Measurements from ENCODE around the gene NDUFA13. TPM values are rescaled to one million over a fixed set of nuclear protein-coding genes. Genes with fewer than 3 reads are reported as not detected.

The NDUFA13 gene
- total RNA-seq, 1 donor from 2014 or later, result 278 TPM

DNA sequence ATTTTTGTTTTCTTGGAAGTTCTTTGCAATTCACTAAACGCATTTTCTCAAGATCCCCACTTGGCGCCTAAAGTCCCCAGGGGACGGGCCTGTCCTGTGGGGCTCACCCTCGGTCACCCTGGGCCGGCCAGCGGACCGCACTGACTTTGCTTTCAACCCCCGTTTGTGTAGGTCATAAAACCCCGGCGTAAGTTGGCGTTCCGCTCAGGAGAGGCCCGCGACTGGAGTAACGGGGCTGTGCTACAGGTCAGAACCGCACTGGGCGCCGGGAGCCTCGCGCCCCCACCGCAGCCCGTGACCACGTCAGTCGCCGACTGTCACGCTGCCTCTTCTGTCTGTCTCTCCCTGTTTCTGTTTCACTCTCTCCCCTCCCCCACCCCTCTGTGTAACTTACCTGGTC, 14.2 kb upstream of the NDUFA13 start:
- DNase-seq (ENCODE audit: low spot score), result no peak
- TF ChIP-seq, protein P1, sequence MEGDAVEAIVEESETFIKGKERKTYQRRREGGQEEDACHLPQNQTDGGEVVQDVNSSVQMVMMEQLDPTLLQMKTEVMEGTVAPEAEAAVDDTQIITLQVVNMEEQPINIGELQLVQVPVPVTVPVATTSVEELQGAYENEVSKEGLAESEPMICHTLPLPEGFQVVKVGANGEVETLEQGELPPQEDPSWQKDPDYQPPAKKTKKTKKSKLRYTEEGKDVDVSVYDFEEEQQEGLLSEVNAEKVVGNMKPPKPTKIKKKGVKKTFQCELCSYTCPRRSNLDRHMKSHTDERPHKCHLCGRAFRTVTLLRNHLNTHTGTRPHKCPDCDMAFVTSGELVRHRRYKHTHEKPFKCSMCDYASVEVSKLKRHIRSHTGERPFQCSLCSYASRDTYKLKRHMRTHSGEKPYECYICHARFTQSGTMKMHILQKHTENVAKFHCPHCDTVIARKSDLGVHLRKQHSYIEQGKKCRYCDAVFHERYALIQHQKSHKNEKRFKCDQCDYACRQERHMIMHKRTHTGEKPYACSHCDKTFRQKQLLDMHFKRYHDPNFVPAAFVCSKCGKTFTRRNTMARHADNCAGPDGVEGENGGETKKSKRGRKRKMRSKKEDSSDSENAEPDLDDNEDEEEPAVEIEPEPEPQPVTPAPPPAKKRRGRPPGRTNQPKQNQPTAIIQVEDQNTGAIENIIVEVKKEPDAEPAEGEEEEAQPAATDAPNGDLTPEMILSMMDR (IDR thresholded peaks at IDR 0.05; ENCODE audit: unreplicated experiment), result no peak
- Mint-ChIP-seq H3K36me3 (ENCODE audit: low read depth, unreplicated experiment) (peaks cover 36% of the 10 kb centered on the region), H3K27me3 (ENCODE audit: unreplicated experiment) (peaks cover 22% of the 10 kb centered on the region), H3K9me3 (ENCODE audit: unreplicated experiment) (no peaks in the 10 kb centered on the region), H3K4me1 (ENCODE audit: unreplicated experiment) (no peaks in the 10 kb centered on the region), H3K4me3 (ENCODE audit: unreplicated experiment) (no peak overlapping the region), H3K27ac (ENCODE audit: unreplicated experiment) (no peak overlapping the region)

DNA sequence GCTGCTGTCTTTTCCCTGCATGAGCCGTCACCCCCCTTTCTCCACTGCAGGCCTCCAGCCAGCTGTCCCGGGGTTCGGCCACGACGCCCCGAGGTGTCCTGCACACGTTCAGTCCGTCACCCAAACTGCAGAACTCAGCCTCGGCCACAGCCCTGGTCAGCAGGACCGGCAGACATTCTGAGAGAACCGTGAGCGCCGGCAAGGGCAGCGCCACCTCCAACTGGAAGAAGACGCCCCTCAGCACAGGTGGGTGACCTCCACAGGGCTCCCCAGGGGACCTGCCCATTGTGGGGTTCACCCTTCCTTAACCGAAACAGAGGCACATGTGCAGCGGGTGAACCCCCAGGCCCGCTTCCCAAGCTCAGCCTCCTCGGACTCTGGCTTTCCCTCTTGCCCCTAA, 13.7 kb upstream of the NDUFA13 start:
- Mint-ChIP-seq H3K36me3 (ENCODE audit: low read depth, unreplicated experiment) (peaks cover 36% of the 10 kb centered on the region), H3K9me3 (ENCODE audit: unreplicated experiment) (no peaks in the 10 kb centered on the region), H3K27ac (ENCODE audit: unreplicated experiment) (no peak overlapping the region), H3K4me1 (ENCODE audit: unreplicated experiment) (no peaks in the 10 kb centered on the region), H3K4me3 (ENCODE audit: unreplicated experiment) (no peak overlapping the region), H3K27me3 (ENCODE audit: unreplicated experiment) (peaks cover 23% of the 10 kb centered on the region)
- no peak for DNase-seq (ENCODE audit: low spot score)
- TF ChIP-seq, protein P1 (IDR thresholded peaks at IDR 0.05; ENCODE audit: unreplicated experiment), result no peak

DNA sequence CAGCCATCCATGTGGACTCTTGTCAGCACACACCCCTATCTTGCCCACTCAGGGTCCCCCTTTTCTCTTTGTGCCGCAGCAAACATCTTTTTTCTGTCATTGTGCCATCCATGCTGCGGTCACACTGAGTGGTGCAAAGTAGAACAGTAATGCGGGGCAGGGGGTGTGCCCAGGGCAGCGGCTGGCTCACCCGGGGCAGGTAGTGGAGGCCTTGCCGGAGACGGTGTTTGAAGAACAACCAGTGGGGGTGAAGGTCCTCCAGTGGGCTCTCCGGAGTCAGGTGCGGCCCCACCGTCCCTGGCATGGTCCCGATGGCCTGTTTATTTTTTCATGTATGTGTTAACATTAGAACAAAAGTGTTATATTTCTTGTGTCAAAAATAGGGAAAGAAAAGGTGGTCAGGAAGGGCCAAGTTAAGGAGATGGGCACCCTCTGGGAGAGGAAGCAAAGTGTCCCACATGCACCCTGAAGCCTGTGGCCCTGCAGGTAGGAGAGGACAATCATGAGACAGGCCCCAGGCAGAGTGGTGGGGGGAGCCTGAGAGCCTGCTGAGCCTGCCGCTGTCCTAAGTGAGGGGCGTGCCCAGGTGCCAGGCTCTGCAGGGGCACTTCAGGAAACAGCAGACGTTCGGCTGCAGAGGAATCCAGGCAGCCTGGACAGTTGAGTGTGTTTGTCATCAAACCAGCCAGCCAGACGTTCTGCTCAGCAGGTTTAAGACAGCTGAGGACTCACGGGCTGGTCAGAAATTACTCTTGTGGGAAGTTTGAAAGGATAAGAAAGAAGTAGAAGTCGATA, 13.0 kb upstream of the NDUFA13 start:
- Mint-ChIP-seq H3K4me3 (ENCODE audit: unreplicated experiment) (no peak overlapping the region), H3K27me3 (ENCODE audit: unreplicated experiment) (peaks cover 20% of the 10 kb centered on the region), H3K36me3 (ENCODE audit: low read depth, unreplicated experiment) (peaks cover 37% of the 10 kb centered on the region), H3K27ac (ENCODE audit: unreplicated experiment) (peak overlapping the region; percentile 44), H3K4me1 (ENCODE audit: unreplicated experiment) (no peaks in the 10 kb centered on the region), H3K9me3 (ENCODE audit: unreplicated experiment) (no peaks in the 10 kb centered on the region)
- DNase-seq (ENCODE audit: low spot score), result no peak
- TF ChIP-seq, protein P1 (IDR thresholded peaks at IDR 0.05; ENCODE audit: unreplicated experiment), result no peak

DNA sequence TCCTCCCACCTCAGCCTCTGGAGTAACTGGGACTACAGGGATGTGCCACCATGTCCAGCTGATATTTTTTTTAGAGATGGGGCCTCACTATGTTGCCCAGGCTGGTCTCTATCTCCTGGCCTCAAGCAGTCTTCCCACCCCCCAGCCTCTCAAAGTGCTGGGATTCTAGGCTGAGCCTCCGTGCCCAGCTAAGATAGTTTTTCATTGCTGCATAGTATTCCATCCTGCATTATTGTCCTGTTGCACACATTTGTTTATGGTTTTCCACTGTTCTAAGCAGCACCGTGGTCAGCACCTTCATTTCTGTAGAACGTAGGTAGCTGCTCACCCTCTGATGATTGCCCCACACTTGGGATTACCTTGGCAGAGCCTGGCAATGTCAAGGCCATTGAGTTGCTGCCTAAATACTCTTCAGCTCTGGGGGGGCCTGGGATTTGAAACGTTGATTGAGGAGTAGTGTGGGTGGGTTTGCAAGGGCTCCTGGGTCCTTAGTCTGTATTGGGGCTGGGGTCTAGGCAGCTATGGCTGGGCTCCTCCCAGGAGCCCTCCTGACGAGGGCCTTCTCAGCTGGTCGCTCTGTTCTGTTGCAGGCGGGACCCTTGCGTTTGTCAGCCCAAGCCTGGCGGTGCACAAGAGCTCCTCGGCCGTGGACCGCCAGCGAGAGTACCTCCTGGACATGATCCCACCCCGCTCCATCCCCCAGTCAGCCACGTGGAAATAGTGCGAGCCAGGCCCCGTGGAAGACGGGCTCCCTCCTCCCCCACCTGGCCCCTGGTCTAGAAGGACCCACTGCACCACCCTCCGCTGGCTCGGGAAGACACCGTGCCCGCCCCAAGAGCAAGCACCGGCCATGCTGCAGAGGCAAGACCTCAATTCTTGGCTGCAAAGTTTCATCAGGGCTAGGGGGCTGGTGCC, 11.0 kb upstream of the NDUFA13 start:
- peaks cover 18% of the 10 kb centered on the region for H3K27me3 Mint-ChIP-seq (ENCODE audit: unreplicated experiment)
- no peaks in the 10 kb centered on the region for H3K4me1 Mint-ChIP-seq (ENCODE audit: unreplicated experiment)
- peaks cover 37% of the 10 kb centered on the region for H3K36me3 Mint-ChIP-seq (ENCODE audit: low read depth, unreplicated experiment)
- TF ChIP-seq, protein P1 (IDR thresholded peaks at IDR 0.05; ENCODE audit: unreplicated experiment), result no peak
- H3K27ac Mint-ChIP-seq (ENCODE audit: unreplicated experiment), result no peak overlapping the region
- no peaks in the 10 kb centered on the region for H3K9me3 Mint-ChIP-seq (ENCODE audit: unreplicated experiment)
- H3K4me3 Mint-ChIP-seq (ENCODE audit: unreplicated experiment), result peak overlapping the region; percentile 15
- DNase-seq (ENCODE audit: low spot score), result no peak

Measured in endothelial cell (in vitro differentiated cells).